GM20000 (cell line): ENCODE data around the gene DCLRE1B.

Experiments used
- DNase-seq: peaks from one replicate; pipeline ENCODE4 v3.0.0; 2012; ENCODE audit warnings: low spot score
- CTCF ChIP-seq: IDR thresholded peaks from 2 replicates; pipeline ENCODE4 v1.5.1; 2012; ENCODE audit warnings: mild to moderate bottlenecking, control low read depth; ENCODE audit errors: extremely low read depth, missing control alignments

Gene DCLRE1B

GRCh38 chr1:113949007-113949406 lies 43.9 kb downstream of the DCLRE1B start:
- no peak for TF ChIP-seq CTCF
- no peak for DNase-seq

DNA sequence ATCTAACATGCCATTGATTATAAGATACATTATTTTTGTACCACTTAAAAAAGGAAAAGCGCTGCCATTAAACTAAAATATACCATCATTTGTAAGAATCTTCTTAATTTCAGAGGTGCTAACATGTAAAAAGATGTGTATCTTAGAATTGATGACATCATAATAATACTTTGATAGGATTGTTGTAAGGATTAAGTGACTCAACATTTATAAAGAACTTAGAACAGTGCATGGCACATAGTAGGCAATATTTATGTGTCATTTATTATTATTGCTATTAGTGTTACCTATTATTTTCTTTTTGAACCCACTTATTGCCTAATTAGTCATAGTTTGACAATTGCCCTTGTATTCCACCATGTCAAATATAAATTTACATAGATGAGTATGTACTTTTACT lies 45.8 kb downstream of the DCLRE1B start:
- no peak for DNase-seq
- TF ChIP-seq CTCF: no peak

DNA sequence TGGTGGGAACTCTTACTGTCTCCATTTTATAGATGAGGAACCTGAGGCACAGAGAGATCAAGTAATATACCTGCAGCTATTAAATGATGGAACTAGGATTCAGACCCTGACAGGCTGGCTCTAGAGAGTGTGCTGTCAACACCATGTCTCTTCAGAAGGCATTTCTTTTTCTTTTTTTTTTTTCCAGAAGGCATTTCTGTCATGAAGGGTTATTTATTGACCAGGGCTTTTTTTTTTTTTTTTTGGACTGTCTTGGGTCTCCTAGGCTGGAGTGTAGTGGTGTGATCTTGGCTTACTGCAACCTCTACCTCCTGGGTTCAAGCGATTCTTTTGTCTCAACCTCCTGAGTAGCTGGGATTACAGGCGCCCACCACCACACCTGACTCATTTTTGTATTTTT lies 46.6 kb downstream of the DCLRE1B start:
- no peak for DNase-seq
- TF ChIP-seq CTCF: no peak

- TF ChIP-seq CTCF: no peak
- DNase-seq: no peak
These were observed 52.9 kb downstream of the DCLRE1B start for GRCh38 chr1:113957984-113958383.

DNA sequence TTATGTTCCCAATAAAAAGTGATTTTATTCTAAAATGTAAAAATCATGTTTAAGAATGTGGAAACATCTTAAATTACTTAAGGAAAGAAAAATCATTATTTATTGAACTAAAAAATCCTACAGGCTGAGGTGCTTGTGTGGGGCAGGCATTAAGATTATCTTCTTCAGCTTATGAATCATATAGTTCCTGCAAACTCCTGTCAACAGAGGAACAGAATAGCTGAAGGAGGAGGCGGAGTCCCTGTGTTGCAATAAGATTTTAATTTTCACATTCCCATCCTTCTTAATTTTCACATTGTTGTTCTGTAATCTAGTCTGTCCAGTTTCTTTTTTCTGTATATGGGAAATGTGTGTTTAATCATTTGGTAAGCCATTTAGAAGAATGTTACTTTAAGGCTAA lies 53.6 kb downstream of the DCLRE1B start:
- TF ChIP-seq CTCF: no peak
- DNase-seq: no peak

- TF ChIP-seq CTCF: no peak
- DNase-seq: no peak
These were observed 58.3 kb downstream of the DCLRE1B start for GRCh38 chr1:113963281-113963906.
